Nephron (organoid): ENCODE data around the gene HSD17B12.

Experiments used
- H3K27ac Mint-ChIP-seq, 3 experiments: 2 replicates each; pipeline ENCODE4 v1.8.0; 2020; ENCODE audit warnings: mixed read lengths in 3 of 3, mild to moderate bottlenecking in 2 of 3, moderate library complexity in 1 of 3
- H3K27me3 Mint-ChIP-seq: 2 replicates; pipeline ENCODE4 v1.8.0; 2021; ENCODE audit warnings: low read depth, mild to moderate bottlenecking, moderate library complexity, mixed read lengths
- H3K36me3 Mint-ChIP-seq: 2 replicates; pipeline ENCODE4 v1.8.0; 2020; ENCODE audit warnings: low read depth, mixed read lengths
- H3K4me1 Mint-ChIP-seq: 2 replicates; pipeline ENCODE4 v1.8.0; 2020; ENCODE audit warnings: mixed read lengths
- H3K4me3 Mint-ChIP-seq, 3 experiments: 2 replicates each; pipeline ENCODE4 v1.8.0; 2020; ENCODE audit warnings: mild to moderate bottlenecking in 3 of 3, mixed read lengths in 3 of 3, moderate library complexity in 2 of 3
- H3K9me3 Mint-ChIP-seq: 2 replicates; pipeline ENCODE4 v1.8.0; 2020; ENCODE audit warnings: mixed read lengths
- TF ChIP-seq, protein P1 (sequence below), 3 experiments: fragments of 200-600 bp; sonication (generic); IDR thresholded peaks; one replicate each; pipeline ENCODE4 v1.5.0; 2021; ENCODE audit warnings: antibody characterized with exemption in 3 of 3; ENCODE audit not compliant: unreplicated experiment in 3 of 3

HSD17B12 gene

DNA sequence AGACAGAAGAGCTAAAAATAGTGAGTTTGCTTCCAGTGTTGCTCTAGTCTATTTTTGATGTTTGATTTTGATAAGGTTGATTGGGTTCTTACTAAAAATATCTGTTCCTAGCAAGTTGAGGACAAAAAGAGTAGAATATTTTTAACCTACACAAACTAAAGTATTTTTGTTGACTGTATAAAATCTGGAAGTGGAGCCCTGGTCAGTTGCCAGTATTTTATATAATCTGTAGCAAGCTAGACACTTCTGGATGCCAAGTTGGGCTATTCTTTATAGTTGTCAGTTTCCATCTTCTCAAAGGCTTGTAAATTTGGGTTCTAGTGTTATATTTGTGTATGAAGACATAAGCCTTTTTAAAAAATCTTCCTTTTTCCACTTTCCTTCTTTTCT, 56.7 kb downstream of the HSD17B12 start:
- H3K27ac Mint-ChIP-seq, result peak overlapping the region; percentile 87 to 93 (median 88)
- peaks cover 54% of the 10 kb centered on the region for H3K36me3 Mint-ChIP-seq
- peak overlapping the region in 1 of 3 experiments; percentile 57 for H3K4me3 Mint-ChIP-seq
- no peaks in the 10 kb centered on the region for H3K27me3 Mint-ChIP-seq
- peaks cover 4% of the 10 kb centered on the region for H3K9me3 Mint-ChIP-seq
- TF ChIP-seq, protein P1, sequence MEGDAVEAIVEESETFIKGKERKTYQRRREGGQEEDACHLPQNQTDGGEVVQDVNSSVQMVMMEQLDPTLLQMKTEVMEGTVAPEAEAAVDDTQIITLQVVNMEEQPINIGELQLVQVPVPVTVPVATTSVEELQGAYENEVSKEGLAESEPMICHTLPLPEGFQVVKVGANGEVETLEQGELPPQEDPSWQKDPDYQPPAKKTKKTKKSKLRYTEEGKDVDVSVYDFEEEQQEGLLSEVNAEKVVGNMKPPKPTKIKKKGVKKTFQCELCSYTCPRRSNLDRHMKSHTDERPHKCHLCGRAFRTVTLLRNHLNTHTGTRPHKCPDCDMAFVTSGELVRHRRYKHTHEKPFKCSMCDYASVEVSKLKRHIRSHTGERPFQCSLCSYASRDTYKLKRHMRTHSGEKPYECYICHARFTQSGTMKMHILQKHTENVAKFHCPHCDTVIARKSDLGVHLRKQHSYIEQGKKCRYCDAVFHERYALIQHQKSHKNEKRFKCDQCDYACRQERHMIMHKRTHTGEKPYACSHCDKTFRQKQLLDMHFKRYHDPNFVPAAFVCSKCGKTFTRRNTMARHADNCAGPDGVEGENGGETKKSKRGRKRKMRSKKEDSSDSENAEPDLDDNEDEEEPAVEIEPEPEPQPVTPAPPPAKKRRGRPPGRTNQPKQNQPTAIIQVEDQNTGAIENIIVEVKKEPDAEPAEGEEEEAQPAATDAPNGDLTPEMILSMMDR (IDR thresholded peaks at IDR 0.05; ENCODE audit: unreplicated experiment in 3 of 3), result no peak
- peaks cover 46% of the 10 kb centered on the region for H3K4me1 Mint-ChIP-seq

DNA sequence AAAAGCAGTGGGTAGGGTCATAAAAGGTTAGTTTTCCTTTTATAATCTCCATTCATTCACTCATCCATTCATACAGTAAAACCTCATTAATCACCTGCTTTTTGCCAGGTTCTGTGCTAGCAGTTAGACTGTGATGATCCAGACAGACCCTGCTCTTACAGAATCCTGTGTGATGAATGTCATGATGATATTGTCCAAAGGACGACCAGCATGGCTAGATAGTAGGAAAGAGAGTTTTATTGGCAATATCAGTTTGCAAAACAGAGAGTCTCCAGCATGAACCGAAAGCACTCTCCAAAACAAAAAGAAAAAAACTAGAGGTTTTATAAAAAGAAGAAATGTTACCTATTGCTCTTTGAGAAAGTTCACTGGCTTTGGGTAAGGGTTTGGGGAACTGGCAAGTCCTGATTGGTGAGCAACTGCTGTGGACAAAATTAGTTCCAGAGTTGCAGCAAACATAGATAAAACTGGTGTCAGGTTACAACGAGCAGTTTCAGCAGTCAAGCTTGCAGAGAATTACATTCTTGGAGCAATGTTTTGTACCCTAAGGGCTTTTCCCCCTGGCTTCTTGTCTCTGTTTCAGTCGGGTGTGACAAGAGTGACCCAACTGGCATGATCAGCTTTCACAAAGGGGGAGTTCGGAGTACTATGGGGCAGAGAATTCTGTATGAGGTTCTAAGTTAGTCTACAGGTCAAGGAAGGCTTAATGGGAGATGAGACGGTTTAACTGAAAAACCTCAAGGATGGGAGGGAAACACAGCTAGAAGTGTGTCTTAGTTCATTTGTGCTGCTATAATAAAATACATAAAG, 58.3 kb downstream of the HSD17B12 start:
- H3K36me3 Mint-ChIP-seq, result peaks cover 58% of the 10 kb centered on the region
- TF ChIP-seq, protein P1 (IDR thresholded peaks at IDR 0.05; ENCODE audit: unreplicated experiment in 3 of 3), result no peak
- peak overlapping the region in 1 of 3 experiments; percentile 14 for H3K4me3 Mint-ChIP-seq
- no peaks in the 10 kb centered on the region for H3K27me3 Mint-ChIP-seq
- peaks cover 46% of the 10 kb centered on the region for H3K4me1 Mint-ChIP-seq
- peaks cover 9% of the 10 kb centered on the region for H3K9me3 Mint-ChIP-seq
- peak overlapping the region; percentile 87 to 91 (median 90) for H3K27ac Mint-ChIP-seq

DNA sequence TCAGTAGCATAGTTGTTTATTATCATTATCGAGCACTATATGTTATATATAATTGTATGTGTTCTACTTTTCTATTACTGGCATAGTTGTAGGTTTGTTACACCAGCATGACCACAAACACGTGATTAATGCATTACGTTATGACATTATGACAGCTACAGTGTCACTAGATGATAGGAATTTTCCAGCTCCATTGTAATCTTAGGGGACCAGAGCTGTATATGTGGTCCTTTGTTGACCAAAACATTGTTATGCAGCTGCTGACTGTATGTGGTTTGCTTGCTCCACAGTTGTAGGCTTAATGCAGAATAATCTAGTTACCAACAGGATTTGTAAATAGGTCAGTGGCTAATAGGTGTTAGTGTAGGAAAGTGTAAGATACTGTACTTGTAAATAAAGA, 66.1 kb downstream of the HSD17B12 start:
- Mint-ChIP-seq H3K4me1 (no peaks in the 10 kb centered on the region), H3K27ac (no peak overlapping the region), H3K9me3 (peaks cover 7% of the 10 kb centered on the region), H3K36me3 (peaks cover 38% of the 10 kb centered on the region), H3K27me3 (no peaks in the 10 kb centered on the region), H3K4me3 (no peak overlapping the region)
- TF ChIP-seq, protein P1 (IDR thresholded peaks at IDR 0.05; ENCODE audit: unreplicated experiment in 3 of 3), result no peak

DNA sequence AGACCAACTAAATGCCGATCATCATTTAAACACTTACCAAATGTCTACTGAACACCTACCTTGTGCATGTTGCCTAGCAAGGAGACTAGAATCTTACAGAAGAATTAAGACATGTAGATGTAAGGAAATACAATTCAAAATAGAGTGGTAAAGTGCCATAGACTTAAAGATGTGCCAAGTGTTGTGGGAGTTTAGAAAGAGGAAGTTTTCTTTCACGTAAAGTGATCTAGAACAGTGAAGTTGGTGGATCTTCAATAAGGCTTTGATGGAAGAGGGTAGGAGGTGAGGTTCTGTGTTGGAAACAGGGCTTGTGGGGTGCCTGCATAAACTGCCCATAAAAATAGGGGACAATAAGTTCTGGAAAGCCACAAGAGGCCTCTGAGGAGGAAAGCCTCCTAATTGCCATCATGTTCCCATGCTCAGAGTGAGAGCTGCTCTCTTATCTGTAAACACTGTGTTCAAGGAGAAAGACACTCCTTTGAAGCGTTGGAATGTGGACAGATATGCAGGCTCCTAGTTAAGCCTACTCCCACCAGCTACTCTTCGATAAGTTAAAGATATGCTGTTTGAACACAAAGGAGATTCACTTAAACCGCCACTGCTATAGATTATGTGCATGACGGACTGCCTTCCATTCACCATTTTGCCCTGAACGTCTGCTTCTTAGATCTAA, 66.7 kb downstream of the HSD17B12 start:
- Mint-ChIP-seq H3K4me1 (no peaks in the 10 kb centered on the region), H3K27ac (no peak overlapping the region)

DNA sequence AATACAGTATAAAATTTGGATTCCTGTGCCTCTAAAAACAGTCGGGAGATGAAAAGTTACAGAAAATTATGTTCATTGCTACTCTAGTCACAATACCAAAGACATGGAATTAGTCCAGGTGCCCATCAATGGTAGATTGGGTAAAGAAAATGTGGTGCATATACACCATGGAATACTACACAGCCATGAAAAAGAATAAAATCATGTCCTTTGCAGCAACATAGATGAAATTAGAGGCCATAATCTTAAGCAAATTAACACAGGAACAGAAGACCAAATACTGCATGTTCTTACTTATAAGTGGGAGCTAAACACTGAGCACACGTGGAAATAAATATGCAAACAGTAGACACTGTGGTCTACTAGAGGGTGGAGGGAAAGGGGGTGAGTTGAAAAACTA, 67.6 kb downstream of the HSD17B12 start:
- Mint-ChIP-seq H3K27ac (no peak overlapping the region), H3K4me1 (no peaks in the 10 kb centered on the region), H3K27me3 (no peaks in the 10 kb centered on the region), H3K9me3 (peaks cover 6% of the 10 kb centered on the region), H3K36me3 (peaks cover 29% of the 10 kb centered on the region), H3K4me3 (no peak overlapping the region)
- TF ChIP-seq, protein P1 (IDR thresholded peaks at IDR 0.05; ENCODE audit: unreplicated experiment in 3 of 3), result no peak

More for the DNA sequence above, 66.7 kb downstream of the HSD17B12 start:
- H3K4me3 Mint-ChIP-seq, result no peak overlapping the region
- H3K9me3 Mint-ChIP-seq, result peaks cover 7% of the 10 kb centered on the region
- no peaks in the 10 kb centered on the region for H3K27me3 Mint-ChIP-seq
- TF ChIP-seq, protein P1 (IDR thresholded peaks at IDR 0.05; ENCODE audit: unreplicated experiment in 3 of 3), result no peak
- H3K36me3 Mint-ChIP-seq, result peaks cover 37% of the 10 kb centered on the region
